Hematopoietic multipotent progenitor cell treated with erythropoietin and hydrocortisone succinate and interleukin-3 and kit ligand, for 17 days (in vitro differentiated cells): Measurements from ENCODE around the gene CCDC152.
"Not testable (repeated sequence)": the region's sequence is repeated elsewhere in the genome, so short reads cannot be mapped to it uniquely, and the experiment has no call there.

ENCODE experiments used
- DNase-seq: peaks from one replicate; pipeline ENCODE4 v3.0.0-alpha.2; 2015; ENCODE audit warnings: low spot score

The CCDC152 gene

GRCh38 chr5:42756606-42757601 lies at the start of gene CCDC152:
Gene CCDC152 (plus strand): TSS chr5:42756818. CDS start chr5:42759122, 2,304 bp downstream.
- no peak for DNase-seq

- no peak for DNase-seq
Observed at GRCh38 chr5:42715785-42716184, 40.8 kb upstream of the CCDC152 start.

- no peak for DNase-seq
Observed at GRCh38 chr5:42718591-42718990, 38.0 kb upstream of the CCDC152 start.

- DNase-seq, result no peak
Observed at GRCh38 chr5:42719034-42719433, 37.6 kb upstream of the CCDC152 start.

GRCh38 chr5:42720251-42720650 lies 36.4 kb upstream of the CCDC152 start:
- no peak for DNase-seq

- DNase-seq, result no peak
Observed at GRCh38 chr5:42721484-42721883, 35.1 kb upstream of the CCDC152 start.

- not testable (repeated sequence) for DNase-seq
Observed at GRCh38 chr5:42734531-42735058, 22.0 kb upstream of the CCDC152 start.

- DNase-seq, result no peak
Observed at GRCh38 chr5:42740920-42741319, 15.7 kb upstream of the CCDC152 start.

GRCh38 chr5:42745426-42745825 lies 11.2 kb upstream of the CCDC152 start:
- peak; percentile 21 for DNase-seq

GRCh38 chr5:42745856-42746255 lies 10.8 kb upstream of the CCDC152 start:
- DNase-seq, result no peak

- DNase-seq, result no peak
Observed at GRCh38 chr5:42749020-42749419, 7.6 kb upstream of the CCDC152 start.

- DNase-seq, result no peak
Observed at GRCh38 chr5:42750507-42750906, 6.1 kb upstream of the CCDC152 start.

- no peak for DNase-seq
Observed at GRCh38 chr5:42751044-42751443, 5.6 kb upstream of the CCDC152 start.

- no peak for DNase-seq
Observed at GRCh38 chr5:42753099-42753498, 3.5 kb upstream of the CCDC152 start.

- no peak for DNase-seq
Observed at GRCh38 chr5:42759456-42759855, 2.8 kb downstream of the CCDC152 start.

- DNase-seq, result no peak
Observed at GRCh38 chr5:42760426-42760825, 3.8 kb downstream of the CCDC152 start.

- DNase-seq, result no peak
Observed at GRCh38 chr5:42761791-42762190, 5.2 kb downstream of the CCDC152 start.

- DNase-seq, result peak; percentile 7
Observed at GRCh38 chr5:42767491-42768105, 11.0 kb downstream of the CCDC152 start.

- DNase-seq, result no peak
Observed at GRCh38 chr5:42768106-42768504, 11.5 kb downstream of the CCDC152 start.

- no peak for DNase-seq
Observed at GRCh38 chr5:42770003-42770402, 13.4 kb downstream of the CCDC152 start.

GRCh38 chr5:42772265-42772993 lies 15.8 kb downstream of the CCDC152 start:
- no peak for DNase-seq

GRCh38 chr5:42779083-42779482 lies 22.5 kb downstream of the CCDC152 start:
- no peak for DNase-seq
